ENCODE data around the gene TMEM132C. TPM values are rescaled to one million over a fixed set of nuclear protein-coding genes. Genes with fewer than 3 reads are reported as not detected.

Gene TMEM132C
- total RNA-seq, 2 experiments from 2014 or later: not detected

DNA sequence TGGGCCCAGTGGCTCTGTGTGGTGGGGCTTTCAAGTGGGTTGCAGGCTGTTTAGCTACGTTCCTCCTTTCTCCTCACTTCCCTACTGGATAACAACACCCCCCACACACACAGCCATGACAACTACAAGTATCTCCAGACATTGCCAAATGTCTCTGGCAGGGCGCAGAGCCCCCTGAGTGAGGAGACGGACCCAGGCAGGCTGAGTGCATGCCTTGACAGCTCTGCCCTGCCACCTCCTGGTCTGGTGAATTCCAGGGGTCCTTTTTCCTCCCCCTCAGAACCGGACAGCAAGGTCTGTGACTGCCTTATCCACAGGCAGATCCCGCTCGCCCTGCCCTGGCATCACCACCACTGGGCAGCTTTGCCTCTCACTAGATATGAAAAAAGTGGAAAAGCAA, 276.5 kb downstream of the TMEM132C start:
- POLR2A ChIA-PET: no interaction called here
- CTCF ChIA-PET: no interaction called here

DNA sequence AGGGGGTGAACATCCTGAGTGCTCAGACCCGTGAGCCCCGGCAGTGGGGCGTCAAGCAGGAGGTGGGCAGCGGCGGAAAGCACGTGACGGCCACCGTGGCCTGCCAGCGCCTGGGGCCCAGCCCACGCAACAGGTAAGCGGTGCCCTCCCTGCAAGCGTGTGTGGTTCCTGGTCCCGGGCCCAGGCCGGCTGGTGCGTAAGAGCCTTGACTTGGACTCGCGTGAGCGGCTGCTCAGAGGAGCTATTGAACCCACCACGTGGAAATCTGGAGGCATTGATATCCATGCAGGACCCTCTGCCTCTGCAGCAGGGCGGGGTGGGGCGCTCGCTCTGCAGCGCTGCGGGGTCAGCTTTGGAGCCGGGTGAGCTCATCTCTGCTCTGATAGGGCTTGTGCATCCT, 277.0 kb downstream of the TMEM132C start:
- POLR2A ChIA-PET: no interaction called here
- CTCF ChIA-PET: no interaction called here

DNA sequence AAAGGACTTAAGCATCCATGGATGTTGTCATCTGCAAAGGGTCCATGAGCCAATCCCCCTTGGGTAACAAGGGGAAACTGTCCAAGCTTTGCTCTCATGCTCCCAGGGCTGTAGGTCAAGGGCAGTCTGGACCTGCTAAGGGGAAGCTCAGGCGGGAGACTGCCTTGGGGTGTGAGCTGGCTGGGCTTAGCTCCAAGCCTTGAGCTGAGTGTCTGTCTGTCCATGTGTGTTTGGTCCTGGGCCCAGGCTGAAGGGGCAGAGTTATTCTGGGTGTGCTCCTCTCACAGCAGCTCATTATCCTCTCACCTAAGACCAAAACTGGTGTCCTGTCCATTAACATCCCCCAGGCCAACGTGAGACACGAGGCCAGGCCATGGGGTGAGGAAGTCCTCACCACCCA, 282.0 kb downstream of the TMEM132C start:
- POLR2A ChIA-PET: no interaction called here
- CTCF ChIA-PET: no interaction called here

DNA sequence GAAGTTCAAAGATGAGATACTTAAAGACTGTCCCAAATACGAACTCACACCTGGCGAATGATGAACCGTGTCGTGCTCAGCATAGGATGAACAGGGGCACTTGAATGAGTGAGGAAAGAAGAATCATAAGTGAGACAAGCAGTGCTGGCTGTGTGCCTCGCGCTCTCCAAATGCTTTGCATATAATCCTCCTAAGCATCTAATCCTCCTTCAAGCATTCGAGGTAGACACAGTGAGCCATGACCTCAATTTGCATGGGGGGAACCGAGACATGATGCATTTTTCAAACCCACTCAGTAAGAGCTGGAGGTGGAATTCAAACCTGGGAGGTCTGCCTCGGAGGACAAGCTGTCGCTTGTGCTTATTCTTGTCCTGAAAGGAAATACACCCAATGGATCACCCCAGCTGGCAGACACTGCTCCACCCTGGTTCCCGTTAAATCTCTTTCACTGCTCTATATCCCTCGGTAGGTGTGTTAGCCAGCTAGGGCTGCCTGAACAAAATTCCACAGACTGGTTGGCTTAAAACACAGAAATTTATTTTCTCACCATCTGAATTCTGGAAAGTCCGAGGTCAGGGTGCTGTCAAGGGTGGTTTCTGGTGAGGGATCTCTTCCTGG, 282.7 kb downstream of the TMEM132C start:
- POLR2A ChIA-PET: no interaction called here
- CTCF ChIA-PET: no interaction called here

DNA sequence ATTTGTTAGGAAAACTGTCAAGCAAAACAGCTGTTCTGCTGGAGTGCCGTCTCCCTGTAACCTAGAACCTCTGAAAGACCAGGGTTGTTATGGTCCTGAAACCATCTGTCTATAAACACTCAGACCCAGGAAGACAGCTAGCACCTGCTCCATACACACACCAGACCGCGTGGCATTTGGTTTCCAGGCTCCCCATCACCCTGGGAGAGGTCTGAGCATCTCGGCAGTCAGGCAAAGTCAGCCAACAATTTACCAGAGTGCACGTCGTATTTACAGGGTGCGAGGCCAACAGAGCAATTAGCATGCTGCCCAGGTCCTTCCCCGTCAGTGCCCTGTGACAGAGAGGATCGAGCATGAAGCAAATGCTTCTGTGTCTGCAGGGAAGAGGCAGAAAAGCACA, 284.3 kb downstream of the TMEM132C start:
- ChIA-PET CTCF (no interaction called here), POLR2A (no interaction called here)

DNA sequence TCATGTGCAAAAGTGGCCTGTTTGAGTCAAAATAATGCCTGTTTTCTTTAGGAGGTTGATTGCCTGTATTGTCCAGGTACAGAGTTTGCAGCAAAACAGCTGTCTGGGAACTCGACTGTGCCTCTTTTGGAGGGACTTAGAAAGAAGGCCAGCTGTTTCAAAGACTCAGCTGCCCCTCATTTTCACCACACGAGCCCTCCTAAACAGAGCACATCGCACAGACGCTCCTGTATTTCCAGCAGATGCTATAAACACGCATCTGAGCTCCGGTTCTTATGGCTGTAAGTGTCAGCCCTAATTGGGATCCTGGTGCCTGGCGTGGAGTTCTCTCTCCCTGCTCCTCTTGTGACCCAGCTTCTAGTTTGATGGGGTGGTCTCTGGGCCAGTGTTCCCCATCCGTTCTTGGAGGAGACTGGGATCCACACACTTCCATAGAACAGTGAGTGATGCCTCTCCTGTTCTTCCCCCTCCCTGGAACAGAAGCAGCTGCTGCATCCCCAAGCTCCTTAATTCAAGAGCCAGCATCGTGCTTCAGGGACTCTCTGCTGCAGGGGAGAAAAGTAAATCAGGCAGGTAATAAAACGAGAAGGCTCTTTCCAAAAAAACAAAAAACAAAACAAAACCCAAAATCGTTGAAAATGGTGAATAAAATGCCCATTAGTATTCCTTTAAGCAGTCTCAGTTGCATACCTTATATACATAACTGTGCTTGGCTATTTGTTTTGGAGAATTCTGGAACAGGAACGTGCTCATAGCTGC, 287.8 kb downstream of the TMEM132C start:
- CTCF ChIA-PET: no interaction called here

DNA sequence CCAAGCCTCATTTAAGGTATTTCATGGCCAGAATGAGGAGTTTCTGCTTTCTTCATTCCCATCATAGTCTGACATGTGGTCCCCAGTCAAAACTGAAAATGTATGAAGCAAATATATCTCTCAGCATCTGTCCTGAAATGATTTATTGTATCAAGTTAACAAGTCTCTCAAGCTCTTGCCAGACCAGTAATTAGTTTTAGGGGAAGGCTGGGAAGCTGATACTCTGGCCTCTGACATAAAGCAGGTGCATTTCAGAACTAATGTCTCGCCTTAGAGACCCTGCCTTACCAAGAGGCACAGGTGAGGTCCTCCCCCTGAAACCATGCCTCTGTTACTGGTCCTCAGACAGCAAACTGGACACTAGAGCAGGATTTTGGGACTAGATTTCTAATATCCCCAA, 290.3 kb downstream of the TMEM132C start:
- POLR2A ChIA-PET: no interaction called here
- CTCF ChIA-PET: no interaction called here

More for the DNA sequence above, 287.8 kb downstream of the TMEM132C start:
- POLR2A ChIA-PET: no interaction called here

DNA sequence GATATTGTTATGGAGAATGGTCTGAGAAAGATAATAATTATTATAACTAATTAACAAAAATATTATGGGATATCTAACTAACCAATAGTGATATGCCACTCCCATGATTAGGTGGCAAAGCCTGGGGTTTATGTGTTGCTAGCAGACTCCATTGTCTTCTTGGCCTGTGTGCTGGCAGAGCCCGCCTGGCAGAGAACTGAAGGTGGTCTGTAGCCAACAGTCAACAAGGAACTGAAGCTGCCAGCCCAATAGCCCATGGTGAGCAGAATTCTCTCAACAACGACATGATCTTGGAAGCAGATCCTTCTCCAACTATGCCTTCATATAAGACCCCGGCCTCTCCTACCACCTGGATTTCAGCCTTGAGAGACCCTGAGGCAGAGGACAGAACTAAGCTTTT, 298.0 kb downstream of the TMEM132C start:
- CTCF ChIA-PET: no interaction called here
- POLR2A ChIA-PET: no interaction called here

DNA sequence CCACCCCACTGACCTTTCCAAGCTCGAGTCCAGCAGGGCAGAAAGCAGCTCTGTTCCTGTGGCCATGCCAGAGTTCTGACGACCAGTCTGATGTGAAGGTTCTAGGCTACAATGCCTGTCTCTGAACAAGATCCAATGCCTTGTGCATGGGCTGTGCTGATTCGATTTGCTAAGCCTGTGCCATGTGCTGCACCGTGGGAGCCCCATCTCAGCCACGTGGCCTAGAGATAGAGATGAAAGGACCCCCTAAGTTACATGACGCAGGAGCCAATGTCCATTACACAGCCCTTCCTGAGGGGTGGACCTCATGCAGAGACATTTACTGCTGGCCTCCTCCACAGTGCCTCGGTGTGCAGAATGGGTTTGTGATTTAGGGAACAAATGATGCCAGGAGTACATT, 300.8 kb downstream of the TMEM132C start:
- POLR2A ChIA-PET: no interaction called here
- CTCF ChIA-PET: interaction anchor here (0.6 kb wide), 2 partner anchors 1373 to 1739 kb away, joined by 3 read pairs; no protein-coding TSS in a partner anchor

DNA sequence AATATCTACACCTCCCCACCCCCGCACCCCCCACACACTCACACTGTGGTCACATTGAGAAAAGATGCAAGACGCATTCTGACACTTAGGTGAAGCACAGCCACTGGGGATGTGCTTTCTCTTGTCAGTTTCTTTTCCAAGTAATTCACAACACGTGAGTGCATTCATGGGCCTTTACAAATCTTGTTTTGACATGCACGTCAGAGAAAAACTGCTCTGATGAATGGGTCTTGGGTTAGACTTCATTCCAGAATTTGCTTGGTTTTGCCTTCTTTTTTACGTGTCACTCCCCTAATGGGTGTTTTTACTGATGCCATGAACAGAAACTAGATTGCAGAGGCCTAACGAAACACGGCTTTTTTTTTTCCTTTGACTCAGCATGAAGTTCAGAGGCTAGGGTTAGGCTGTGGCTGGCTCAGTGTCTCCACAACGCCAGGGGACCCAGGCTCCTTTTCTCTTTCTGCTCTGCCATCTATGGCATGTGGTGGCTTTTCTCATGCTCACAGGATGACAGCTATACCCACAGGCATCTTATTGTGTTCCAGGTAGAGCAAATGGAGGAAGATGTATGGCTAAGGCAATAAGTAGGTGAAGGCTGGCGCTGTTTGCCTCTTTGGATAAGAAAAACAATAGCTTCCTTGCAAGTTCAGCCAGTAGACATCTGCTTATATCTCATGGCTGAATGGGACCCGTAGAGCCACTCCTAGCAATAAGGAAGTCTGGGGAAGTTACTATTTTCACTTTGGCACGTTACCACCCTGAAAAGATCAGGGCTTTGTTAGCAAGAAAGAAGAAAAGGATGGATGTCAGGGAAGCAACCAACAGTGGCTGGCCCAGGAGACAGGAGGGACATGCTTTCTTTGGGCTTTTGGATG, 303.5 kb downstream of the TMEM132C start:
- POLR2A ChIA-PET: no interaction called here
- CTCF ChIA-PET: no interaction called here

DNA sequence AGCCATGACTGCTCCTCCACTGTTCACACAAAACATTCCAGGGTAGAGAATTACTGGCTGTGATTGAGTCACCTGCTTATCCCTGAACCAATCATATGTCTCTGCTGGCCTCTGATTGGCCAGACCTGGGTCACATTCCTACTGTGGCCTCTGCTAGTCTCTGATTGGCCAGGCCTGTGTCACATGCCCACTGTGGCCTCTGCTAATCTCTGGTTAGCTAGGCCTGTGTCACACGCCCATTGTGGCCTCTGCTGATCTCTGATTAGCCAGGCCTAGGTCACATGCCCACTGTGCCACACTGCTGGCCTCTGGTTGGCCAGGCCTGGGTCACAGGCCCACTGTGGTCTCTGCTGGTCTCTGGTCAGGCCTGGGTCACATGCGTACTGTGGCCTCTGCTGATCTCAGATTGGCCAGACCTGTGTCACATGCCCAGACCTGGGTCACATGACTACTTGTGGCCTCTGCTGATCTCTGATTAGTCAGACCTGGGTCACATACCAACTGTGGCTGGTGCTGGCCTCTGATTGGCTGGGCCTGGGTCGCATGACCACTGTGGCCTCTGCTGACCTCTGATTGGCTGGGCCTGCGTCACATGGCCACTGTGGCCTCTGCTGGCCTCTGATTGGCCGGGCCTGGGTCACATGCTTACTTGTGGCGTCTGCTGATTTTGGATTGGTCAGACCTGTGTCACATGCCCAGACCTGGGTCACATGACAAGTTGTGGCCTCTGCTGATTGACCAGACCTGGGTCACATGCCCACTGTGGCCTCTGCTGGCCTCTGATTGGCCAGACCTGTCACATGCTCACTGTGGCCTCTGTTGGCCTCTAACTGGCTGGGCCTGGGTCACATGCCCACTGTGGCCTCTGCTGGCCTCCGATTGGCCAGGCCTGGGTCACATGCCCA, 305.2 kb downstream of the TMEM132C start:
- CTCF ChIA-PET: no interaction called here
- POLR2A ChIA-PET: no interaction called here

DNA sequence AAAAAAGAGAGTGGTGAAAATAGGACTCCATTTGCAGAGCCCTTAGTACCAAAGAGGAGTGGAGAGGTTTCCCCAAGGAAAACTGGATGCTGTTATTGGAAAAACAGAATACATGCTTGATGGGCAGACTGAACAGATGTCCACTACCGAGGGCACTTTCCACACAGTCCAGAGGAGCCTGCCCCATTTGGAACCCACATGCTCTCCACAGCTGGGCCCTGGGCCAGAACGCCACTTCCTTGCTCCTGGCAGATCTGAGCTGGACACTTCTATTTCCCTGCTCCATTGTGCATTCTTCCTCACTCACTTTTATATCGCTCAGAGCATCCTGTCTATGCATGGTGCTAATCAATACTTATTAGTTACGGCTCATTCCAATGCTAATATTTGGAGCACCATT, 306.9 kb downstream of the TMEM132C start:
- ChIA-PET CTCF (no interaction called here), POLR2A (no interaction called here)

DNA sequence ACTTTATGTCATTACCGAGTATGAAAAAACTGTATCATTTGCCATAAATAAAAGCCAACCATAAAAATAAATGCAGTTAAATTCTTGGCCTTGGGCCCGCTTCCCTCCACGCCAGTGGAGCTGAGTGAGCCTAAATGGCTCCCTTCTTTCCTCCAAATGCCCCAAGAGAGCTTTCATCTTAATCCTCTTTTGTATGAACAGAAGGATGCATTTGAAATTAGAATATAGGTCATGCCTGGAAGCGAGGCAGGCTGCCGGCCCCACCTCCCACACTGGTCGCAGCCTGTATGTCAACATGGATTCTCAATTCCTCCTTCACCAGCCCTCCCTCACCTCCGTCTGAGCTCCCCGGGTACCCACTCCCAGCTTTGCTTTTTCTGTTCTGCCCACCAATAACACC, 311.1 kb downstream of the TMEM132C start:
- ChIA-PET POLR2A (no interaction called here), CTCF (no interaction called here)

DNA sequence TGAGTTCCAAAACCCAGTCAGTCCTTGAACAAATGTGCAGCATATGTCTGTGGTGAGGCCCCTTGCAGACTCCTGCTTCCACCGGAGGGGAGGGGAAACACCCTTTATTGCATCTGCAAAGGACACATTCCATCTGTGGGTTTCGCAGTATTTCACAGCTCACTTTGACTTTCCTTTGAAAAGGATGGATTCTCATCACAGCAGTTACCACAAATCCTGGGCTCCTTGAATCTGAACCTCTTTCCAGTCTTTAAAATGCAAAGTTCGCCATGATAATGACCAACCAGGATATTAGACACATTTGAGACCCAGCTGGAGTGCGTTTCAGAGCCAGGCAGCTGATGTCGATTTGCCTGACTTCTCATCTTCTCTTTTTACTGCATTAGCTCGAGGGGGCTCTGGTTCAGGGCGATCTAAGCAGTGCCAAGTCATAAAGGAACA, 314.4 kb downstream of the TMEM132C start:
- ChIA-PET CTCF (no interaction called here), POLR2A (no interaction called here)

DNA sequence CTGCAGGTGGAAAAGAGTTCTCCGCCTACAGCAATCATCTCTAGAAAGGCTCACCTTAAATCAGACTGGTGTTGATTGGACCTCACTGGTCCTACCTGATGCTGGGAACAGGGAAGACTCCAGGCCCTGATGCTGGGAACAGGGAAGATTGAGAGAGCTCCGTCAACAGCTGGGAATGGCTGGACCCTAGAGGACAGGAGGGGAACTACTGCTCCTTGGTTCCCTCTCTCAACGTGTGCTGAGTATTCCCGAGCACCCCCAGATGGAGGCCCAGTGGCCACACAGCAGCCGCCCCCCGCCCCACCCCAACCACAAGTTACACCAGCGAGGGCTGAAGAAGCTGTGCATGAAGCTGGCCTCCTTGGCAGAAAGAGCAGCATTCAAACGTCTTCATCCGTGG, 316.5 kb downstream of the TMEM132C start:
- ChIA-PET CTCF (no interaction called here), POLR2A (interaction anchor here (0.6 kb wide), 1 partner anchor 116 kb away, joined by 4 read pairs; no protein-coding TSS in a partner anchor)

DNA sequence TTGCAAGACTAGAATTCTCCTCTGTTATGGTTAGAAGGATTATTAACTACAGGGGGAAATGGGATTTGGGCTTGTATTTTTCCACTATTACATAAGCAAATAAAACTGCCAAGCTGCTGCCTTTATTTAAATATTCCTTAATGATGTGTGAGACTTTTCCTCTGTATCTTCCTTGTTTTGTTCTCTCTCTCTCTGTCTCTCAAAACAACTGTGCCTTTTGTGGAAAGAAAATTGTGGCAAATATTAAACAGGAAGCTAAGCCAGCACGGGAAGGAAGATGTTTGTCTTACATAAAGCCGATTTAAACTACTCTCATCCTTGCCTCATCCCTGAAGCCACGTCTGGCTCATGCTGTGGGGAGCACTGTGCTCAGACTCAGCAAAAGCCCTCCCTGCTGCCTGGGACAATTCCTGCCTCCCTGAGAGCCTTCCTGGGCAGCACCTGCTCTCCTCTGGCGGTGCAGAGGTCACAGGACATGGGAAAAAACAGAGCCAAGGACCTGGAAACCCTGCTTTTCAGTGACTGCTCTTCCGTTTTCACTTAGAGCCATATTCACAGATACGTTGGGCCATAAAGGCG, 319.6 kb downstream of the TMEM132C start:
- CTCF ChIA-PET: no interaction called here
- POLR2A ChIA-PET: no interaction called here

DNA sequence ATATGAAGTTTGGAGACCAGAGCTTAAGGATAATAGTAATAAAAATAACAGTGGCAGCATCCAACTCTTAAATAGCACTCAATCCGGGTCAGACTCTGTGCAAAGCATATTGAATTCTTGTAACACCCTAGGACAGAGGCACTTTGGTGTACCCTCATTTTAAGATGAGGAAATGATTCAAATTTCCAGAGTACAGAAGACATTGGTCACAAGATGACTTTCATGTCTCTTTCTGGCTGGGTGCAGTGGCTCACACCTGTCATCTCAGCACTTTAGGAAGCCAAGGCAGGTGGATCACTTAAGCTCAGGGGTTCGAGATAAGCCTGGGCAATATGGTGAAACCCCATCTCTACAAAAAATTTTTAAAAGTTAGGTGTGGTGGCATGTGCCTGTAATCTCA, 320.9 kb downstream of the TMEM132C start:
- CTCF ChIA-PET: no interaction called here
- POLR2A ChIA-PET: no interaction called here

DNA sequence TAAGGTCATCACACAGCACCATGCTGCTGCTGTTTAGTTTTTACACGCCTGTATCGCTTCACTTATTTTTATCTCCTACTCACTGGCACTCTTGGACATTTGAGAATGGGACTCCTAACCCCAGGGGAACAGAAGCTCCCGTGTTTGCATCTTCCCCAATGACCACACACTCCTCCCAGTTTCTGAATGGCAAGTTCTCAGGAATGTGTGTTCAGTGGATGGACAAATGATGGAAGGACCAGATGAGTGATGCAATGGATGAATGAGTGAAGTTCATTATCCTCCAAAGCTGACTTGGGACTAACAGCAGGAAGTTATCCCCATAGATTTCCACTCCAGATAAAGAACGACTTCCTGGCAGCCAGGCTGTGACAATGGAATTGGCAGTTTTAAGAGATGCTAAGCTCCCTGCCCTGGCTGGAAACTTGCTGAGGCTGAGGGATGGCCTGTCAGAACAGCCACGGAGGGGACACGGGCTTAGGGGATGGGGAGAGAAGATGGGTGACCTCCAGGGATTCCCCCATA, 325.3 kb downstream of the TMEM132C start:
- CTCF ChIA-PET: no interaction called here
- POLR2A ChIA-PET: no interaction called here

DNA sequence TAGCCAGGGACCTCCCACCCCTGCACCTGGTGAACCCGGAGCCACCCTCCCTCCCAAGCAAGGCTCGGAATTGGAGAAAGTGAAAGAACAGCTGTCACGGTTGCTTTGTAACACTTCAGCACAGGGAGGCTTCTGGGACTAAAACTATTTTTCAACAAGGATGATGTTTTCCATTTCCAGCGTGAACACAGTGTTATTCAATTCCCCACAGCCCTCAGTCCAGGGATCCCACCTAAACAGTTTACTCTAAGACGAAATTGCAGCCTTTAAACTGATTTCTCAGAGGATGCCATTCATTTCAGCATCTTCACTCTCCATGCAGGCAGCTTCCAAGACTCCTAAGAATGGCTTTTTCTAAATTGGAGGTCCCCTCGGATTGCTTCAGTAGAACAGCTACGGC, 327.6 kb downstream of the TMEM132C start:
- ChIA-PET POLR2A (no interaction called here), CTCF (no interaction called here)

DNA sequence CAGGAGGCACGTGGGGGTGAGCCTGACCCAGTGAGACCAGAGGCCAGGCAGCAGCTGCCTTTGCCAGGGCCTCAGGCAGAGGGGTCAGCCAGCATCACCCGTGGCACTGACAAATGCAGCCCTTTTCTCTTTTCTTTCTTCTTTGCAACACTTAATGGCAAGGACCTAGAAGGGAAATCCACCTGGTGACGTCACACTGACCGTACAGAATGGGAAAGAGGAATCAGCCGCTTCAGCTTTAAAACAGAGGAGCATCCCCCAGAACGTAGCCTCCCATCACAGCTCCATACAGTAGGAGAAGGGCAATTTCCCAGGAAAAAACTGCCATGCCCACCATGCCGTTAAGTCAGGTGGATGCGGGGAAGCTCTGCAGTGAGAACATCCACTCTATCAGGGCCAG, 328.6 kb downstream of the TMEM132C start:
- ChIA-PET POLR2A (no interaction called here), CTCF (no interaction called here)

Measured in activated CD8-positive, alpha-beta memory T cell treated with anti-CD3 and anti-CD28 coated beads for 36 hours (primary cell).